DND-41 (cell line): ENCODE data around the gene PSMC2.

Source experiments
- ATAC-seq: fragments of 200-7000 bp; cut with Tn5 transposase; 3 replicates; pipeline ENCODE4 v1.9.1; 2021; ENCODE audit warnings: low read depth; ENCODE audit not compliant: insufficient read depth
- DNase-seq: peaks from one replicate; pipeline ENCODE4 v3.0.0-alpha.2; 2020
- H2AFZ ChIP-seq: 2 replicates; pipeline ENCODE4 v1.6.0; 2012; ENCODE audit warnings: low read depth, low read length
- H3K27ac ChIP-seq: 2 replicates; pipeline ENCODE4 v1.5.1; 2012; ENCODE audit warnings: low read length, inconsistent platforms
- H3K27me3 ChIP-seq: fragments of 200-600 bp; sonication (generic); 2 replicates; pipeline ENCODE4 v1.6.0; 2012; ENCODE audit warnings: low read length, mild to moderate bottlenecking, inconsistent platforms; ENCODE audit not compliant: insufficient read depth, poor library complexity
- H3K36me3 ChIP-seq: 2 replicates; pipeline ENCODE4 v1.5.1; 2012; ENCODE audit warnings: low read length, inconsistent platforms; ENCODE audit not compliant: insufficient read depth
- H3K4me1 ChIP-seq: 2 replicates; pipeline ENCODE4 v1.5.1; 2012; ENCODE audit warnings: mild to moderate bottlenecking, low read length; ENCODE audit not compliant: insufficient read depth
- H3K4me2 ChIP-seq: 2 replicates; pipeline ENCODE4 v1.6.0; 2012; ENCODE audit warnings: mild to moderate bottlenecking, moderate library complexity, low read length, inconsistent platforms; ENCODE audit not compliant: insufficient read depth
- H3K4me3 ChIP-seq, 2 experiments: fragments of 200-600 bp in 1 of 2; shearing (Covaris generic) in 1 of 2; 2 replicates each; pipeline ENCODE4 v1.5.1; 2012 to 2016; ENCODE audit warnings: inconsistent platforms in 2 of 2, low read length in 2 of 2, mild to moderate bottlenecking in 2 of 2, low read depth in 1 of 2, moderate library complexity in 1 of 2
- H3K79me2 ChIP-seq: 2 replicates; pipeline ENCODE4 v1.6.0; 2012; ENCODE audit warnings: low read length, inconsistent platforms; ENCODE audit not compliant: insufficient read depth
- H3K9ac ChIP-seq: 2 replicates; pipeline ENCODE4 v1.6.0; 2012; ENCODE audit warnings: low read depth, mild to moderate bottlenecking, inconsistent platforms, low read length, moderate library complexity
- H3K9me3 ChIP-seq: 2 replicates; pipeline ENCODE4 v1.5.1; 2012; ENCODE audit warnings: low read length, moderate library complexity, mild to moderate bottlenecking, inconsistent platforms; ENCODE audit not compliant: insufficient read depth, severe bottlenecking
- H4K20me1 ChIP-seq: 2 replicates; pipeline ENCODE4 v1.6.0; 2012; ENCODE audit warnings: low read length; ENCODE audit not compliant: insufficient read depth
- CTCF ChIP-seq: IDR thresholded peaks from 2 replicates; pipeline ENCODE4 v1.5.1; 2012; ENCODE audit warnings: borderline replicate concordance, low read length, moderate library complexity, mild to moderate bottlenecking; ENCODE audit not compliant: poor library complexity, severe bottlenecking; ENCODE audit errors: extremely low read depth
- EZH2 ChIP-seq: IDR thresholded peaks from 3 replicates; pipeline ENCODE4 v1.6.1; 2012; ENCODE audit warnings: borderline replicate concordance, low read depth, mild to moderate bottlenecking, moderate library complexity, low read length, inconsistent platforms; ENCODE audit not compliant: severe bottlenecking

The PSMC2 gene

GRCh38 chr7:103317009-103317408 is 30.4 kb upstream of the PSMC2 start:
- Histone ChIP-seq H3K4me2 (no peak overlapping the region), H3K36me3 (peaks cover 95% of the 10 kb centered on the region), H3K27me3 (no peaks in the 10 kb centered on the region), H3K9me3 (no peaks in the 10 kb centered on the region), H3K4me1 (no peaks in the 10 kb centered on the region), H2AFZ (no peak overlapping the region), H3K27ac (no peak overlapping the region), H3K9ac (no peak overlapping the region), H4K20me1 (0 out of 2 replicates have a peak, but pooled peaks cover 3% of the 10 kb centered on the region), H3K79me2 (no peaks in the 10 kb centered on the region), H3K4me3 (no peak overlapping the region)
- no peak for TF ChIP-seq EZH2
- no peak for TF ChIP-seq CTCF
- DNase-seq (no peak), ATAC-seq (no peak)

GRCh38 chr7:103325744-103326143 is 21.7 kb upstream of the PSMC2 start:
- Histone ChIP-seq H3K27me3 (no peaks in the 10 kb centered on the region), H3K9ac (no peak overlapping the region), H2AFZ (no peak overlapping the region), H3K79me2 (peaks cover 9% of the 10 kb centered on the region; the same call in 1 of the 2 replicates), H3K4me1 (no peaks in the 10 kb centered on the region), H3K4me2 (no peak overlapping the region), H3K4me3 (no peak overlapping the region), H3K36me3 (peaks cover 76% of the 10 kb centered on the region), H3K9me3 (no peaks in the 10 kb centered on the region), H3K27ac (no peak overlapping the region), H4K20me1 (no peaks in the 10 kb centered on the region; the same call in 1 of the 2 replicates)
- TF ChIP-seq EZH2 (no peak), CTCF (no peak)
- DNase-seq: no peak
- ATAC-seq: no peak

GRCh38 chr7:103336761-103337160 is 10.7 kb upstream of the PSMC2 start:
- Histone ChIP-seq H2AFZ (no peak overlapping the region), H3K79me2 (peaks cover 80% of the 10 kb centered on the region), H3K9ac (no peak overlapping the region), H3K36me3 (peaks cover 87% of the 10 kb centered on the region), H3K4me3 (no peak overlapping the region), H3K9me3 (no peaks in the 10 kb centered on the region), H3K27ac (no peak overlapping the region), H4K20me1 (peaks cover 14% of the 10 kb centered on the region; the same call in 1 of the 2 replicates), H3K4me2 (no peak overlapping the region), H3K27me3 (no peaks in the 10 kb centered on the region), H3K4me1 (peaks cover 10% of the 10 kb centered on the region)
- TF ChIP-seq CTCF (no peak), EZH2 (no peak)
- DNase-seq: no peak
- no peak for ATAC-seq

- H3K27me3 ChIP-seq: no peaks in the 10 kb centered on the region
- peaks cover 10% of the 10 kb centered on the region; the same call in 1 of the 2 replicates for H4K20me1 ChIP-seq
- H3K36me3 ChIP-seq: peaks cover 78% of the 10 kb centered on the region
- no peaks in the 10 kb centered on the region for H3K9me3 ChIP-seq
- H3K4me1 ChIP-seq: peaks cover 24% of the 10 kb centered on the region
- H3K79me2 ChIP-seq: peaks cover 82% of the 10 kb centered on the region
- H3K4me3 ChIP-seq: no peak overlapping the region
- DNase-seq (no peak), ATAC-seq (no peak)
- H3K27ac ChIP-seq: no peak overlapping the region
- H3K4me2 ChIP-seq: no peak overlapping the region
- TF ChIP-seq EZH2 (no peak), CTCF (no peak)
- H3K9ac ChIP-seq: no peak overlapping the region
- H2AFZ ChIP-seq: no peak overlapping the region
Measured at GRCh38 chr7:103338864-103339263, 8.6 kb upstream of the PSMC2 start.
